K562 (cell line): ENCODE results near the gene HDAC7. TPM values are rescaled to one million over a fixed set of nuclear protein-coding genes. Genes with fewer than 3 reads are reported as not detected.

Source experiments
- ATF2 ChIP-seq: sonication (generic); formaldehyde crosslinking; IDR thresholded peaks from 2 replicates; pipeline ENCODE4 v1.8.1; 2022; ENCODE audit warnings: missing genetic modification reagents
- CREB1 ChIP-seq, 2 experiments: sonication (generic) in 1 of 2; formaldehyde crosslinking in 1 of 2; IDR thresholded peaks; 2 replicates each; pipeline versions ENCODE4 v1.6.1 to v1.8.0; 2012 to 2022; ENCODE audit warnings: inconsistent platforms in 1 of 2, mild to moderate bottlenecking in 1 of 2, missing genetic modification reagents in 1 of 2, moderate library complexity in 1 of 2
- CREM ChIP-seq: IDR thresholded peaks from 2 replicates; pipeline ENCODE4 v1.6.1; 2014; ENCODE audit warnings: antibody characterized with exemption, low read depth
- E4F1 ChIP-seq: fragments of 250-450 bp; sonication (Bioruptor Pico); IDR thresholded peaks from 2 replicates; pipeline ENCODE4 v1.5.0; 2021; ENCODE audit warnings: mild to moderate bottlenecking, borderline replicate concordance
- EHMT2 ChIP-seq: fragments of 450-650 bp; IDR thresholded peaks from 2 replicates; pipeline ENCODE4 v1.6.1; 2018; ENCODE audit warnings: antibody characterized with exemption
- GATAD2A ChIP-seq: fragments of 450-650 bp; IDR thresholded peaks from 2 replicates; pipeline ENCODE4 v1.6.1; 2017
- IRF9 ChIP-seq: fragments of 450-650 bp; IDR thresholded peaks from 2 replicates; pipeline ENCODE4 v1.6.1; 2016; ENCODE audit warnings: missing biosample characterization, missing genetic modification characterization
- JUN ChIP-seq, 2 experiments: sonication (generic) in 1 of 2; formaldehyde crosslinking in 1 of 2; IDR thresholded peaks; 2 replicates each; pipeline versions ENCODE4 v1.6.1 to v1.8.0; 2012 to 2022; ENCODE audit warnings: borderline replicate concordance in 2 of 2, mild to moderate bottlenecking in 2 of 2, improper control_type of control experiment in 1 of 2, low read depth in 1 of 2, low read length in 1 of 2, missing genetic modification reagents in 1 of 2
- KAT7 ChIP-seq: sonication (generic); formaldehyde crosslinking; IDR thresholded peaks from 2 replicates; pipeline ENCODE4 v1.8.0; 2022; ENCODE audit warnings: missing genetic modification reagents, mild to moderate bottlenecking, borderline replicate concordance
- MEIS2 ChIP-seq: fragments of 450-650 bp; IDR thresholded peaks from 2 replicates; pipeline ENCODE4 v1.6.1; 2014; ENCODE audit warnings: mild to moderate bottlenecking; ENCODE audit not compliant: partially characterized antibody
- NFE2 ChIP-seq: IDR thresholded peaks from 2 replicates; pipeline ENCODE4 v1.6.1; 2014; ENCODE audit warnings: antibody characterized with exemption, low read depth
- NR2C1 ChIP-seq, 2 experiments: fragments of 450-650 bp; IDR thresholded peaks; 2 replicates each; pipeline ENCODE4 v1.6.1; 2017; ENCODE audit warnings: mild to moderate bottlenecking in 2 of 2, antibody characterized with exemption in 1 of 2, inconsistent platforms in 1 of 2, missing compliant biosample characterization in 1 of 2, missing genetic modification characterization in 1 of 2
- PCBP1 ChIP-seq: fragments of 200-400 bp; formaldehyde crosslinking; IDR thresholded peaks from 2 replicates; pipeline ENCODE4 v1.6.1; 2018; ENCODE audit warnings: mild to moderate bottlenecking, low read depth, low read length; ENCODE audit not compliant: poor library complexity, severe bottlenecking
- PHB ChIP-seq: fragments of 250-450 bp; sonication (Bioruptor Pico); IDR thresholded peaks from 2 replicates; pipeline ENCODE4 v1.5.0; 2021
- RCOR1 ChIP-seq, 2 experiments: IDR thresholded peaks; 2 replicates each; pipeline ENCODE4 v1.6.1; 2012; ENCODE audit warnings: low read depth in 2 of 2, low read length in 2 of 2, borderline replicate concordance in 1 of 2, improper control_type of control experiment in 1 of 2
- SMAD4 ChIP-seq: fragments of 250-450 bp; sonication (Bioruptor Pico); conservative IDR thresholded peaks from 2 replicates; pipeline ENCODE4 v1.8.0; 2021; ENCODE audit warnings: inconsistent platforms, mild to moderate bottlenecking, moderate library complexity
- SREBF2 ChIP-seq: sonication (generic); formaldehyde crosslinking; IDR thresholded peaks from 2 replicates; pipeline ENCODE4 v1.4.0; 2020; ENCODE audit warnings: mild to moderate bottlenecking, missing genetic modification reagents
- STAT5B ChIP-seq: fragments of 250-450 bp; sonication (Bioruptor Pico); IDR thresholded peaks from 2 replicates; pipeline ENCODE4 v1.8.0; 2021; ENCODE audit warnings: mild to moderate bottlenecking, inconsistent platforms
- ZBED1 ChIP-seq: IDR thresholded peaks from 2 replicates; pipeline ENCODE4 v1.6.1; 2014
- ZNF445 ChIP-seq: fragments of 250-450 bp; sonication (Bioruptor Pico); IDR thresholded peaks from 2 replicates; pipeline ENCODE4 v1.4.0; 2020; ENCODE audit warnings: low read depth, mild to moderate bottlenecking, moderate library complexity
- polyA plus RNA-seq, 8 experiments: library from polyadenylated mRNA; depleted of rRNA in 4 of 8; stranded (reverse) in 5 of 8; unstranded in 3 of 8; fragments of >200 nt; fragmentation: Nextera tagmentation in 2 of 8; fragmentation: Illumina TruSeq in 1 of 8; extraction: Ambion mirVana in 2 of 8; extraction: Trizol in 1 of 8; gene quantifications; 2 replicates each; pipeline versions ENCODE4 v1.2.1 to v1.2.3, GENCODE V29; 2011 to 2014; ENCODE audit warnings: inconsistent platforms in 1 of 8, missing spikeins in 1 of 8
- total RNA-seq, 7 experiments: library from RNA; depleted of rRNA in 6 of 7; stranded (reverse); fragments of >200 nt in 6 of 7; fragmentation: Illumina TruSeq in 2 of 7; extraction: Trizol in 2 of 7; gene quantifications; 2 replicates each; pipeline versions ENCODE4 v1.2.1 to v1.2.3, GENCODE V29; 2011 to 2021; ENCODE audit warnings: low replicate concordance in 1 of 7
- TF ChIP-seq, protein P1 (sequence below): fragments of 250-450 bp; sonication (Bioruptor Pico); IDR thresholded peaks from 2 replicates; pipeline ENCODE4 v1.8.0; 2022; ENCODE audit warnings: moderate library complexity, mild to moderate bottlenecking, inconsistent platforms
- TF ChIP-seq, protein P2 (sequence below), 2 experiments: fragments of 450-650 bp in 1 of 2; sonication (generic) in 1 of 2; formaldehyde crosslinking in 1 of 2; IDR thresholded peaks in 1 of 2; conservative IDR thresholded peaks in 1 of 2; 2 replicates each; pipeline versions ENCODE4 v1.6.1 to v1.8.1; 2016 to 2023; ENCODE audit warnings: mild to moderate bottlenecking in 2 of 2, moderate library complexity in 2 of 2, inconsistent platforms in 1 of 2, missing genetic modification reagents in 1 of 2

Gene HDAC7
- total and polyA plus RNA-seq, 9 of the 15 experiments (the other 6 are each of a cell fraction or from before 2014, with no cell fraction given), result 2.5 to 129 (median 31.1) TPM

GRCh38 chr12:47867495-47867941 lies 47.8 kb upstream of the HDAC7 start (continued):
- TF ChIP-seq NR2C1 (IDR thresholded peaks at IDR 0.05), result no peak
- peak; percentile 53; the same call in 1 of the 2 replicates for TF ChIP-seq NR2C1 (tag; IDR thresholded peaks at IDR 0.05)
- TF ChIP-seq SMAD4, result peak; percentile 55; the same call in 1 of the 2 replicates
- TF ChIP-seq STAT5B, result no peak
- TF ChIP-seq EHMT2, result peak; percentile 37; the same call in 1 of the 2 replicates
- no peak for TF ChIP-seq PCBP1
- no peak; the same call in 1 of the 2 replicates for TF ChIP-seq NFE2
- peak; percentile 90 for TF ChIP-seq JUN (IDR thresholded peaks at IDR 0.05; ENCODE audit: borderline replicate concordance, low read depth, low read length)
- no peak for TF ChIP-seq JUN (CRISPR knock-in tag; IDR thresholded peaks at IDR 0.05; ENCODE audit: borderline replicate concordance)
- TF ChIP-seq ZBED1, result no peak
- no peak for TF ChIP-seq SREBF2
- TF ChIP-seq RCOR1 (IDR thresholded peaks at IDR 0.05; ENCODE audit: borderline replicate concordance in 1 of 2, low read depth in 2 of 2, low read length in 2 of 2), result peak in 1 of 2 experiments; percentile 27; a peak in 1 of 4 replicates
- no peak for TF ChIP-seq IRF9 (tag)
- no peak for TF ChIP-seq KAT7 (CRISPR knock-in tag)
- no peak for TF ChIP-seq PHB (CRISPR knock-in tag)
- TF ChIP-seq, protein P1, sequence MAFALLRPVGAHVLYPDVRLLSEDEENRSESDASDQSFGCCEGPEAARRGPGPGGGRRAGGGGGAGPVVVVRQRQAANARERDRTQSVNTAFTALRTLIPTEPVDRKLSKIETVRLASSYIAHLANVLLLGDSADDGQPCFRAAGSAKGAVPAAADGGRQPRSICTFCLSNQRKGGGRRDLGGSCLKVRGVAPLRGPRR (CRISPR knock-in tag), result no peak
- TF ChIP-seq MEIS2, result peak; percentile 41
- TF ChIP-seq, protein P2, sequence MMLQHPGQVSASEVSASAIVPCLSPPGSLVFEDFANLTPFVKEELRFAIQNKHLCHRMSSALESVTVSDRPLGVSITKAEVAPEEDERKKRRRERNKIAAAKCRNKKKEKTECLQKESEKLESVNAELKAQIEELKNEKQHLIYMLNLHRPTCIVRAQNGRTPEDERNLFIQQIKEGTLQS (IDR thresholded peaks at IDR 0.05), result peak; percentile 97
- TF ChIP-seq, protein P2 (CRISPR knock-in tag; conservative IDR thresholded peaks at IDR 0.05), result no peak
- no peak for TF ChIP-seq ZNF445 (CRISPR knock-in tag)
- peak; percentile 70; the same call in 1 of the 2 replicates for TF ChIP-seq ATF2 (CRISPR knock-in tag)
- peak; percentile 51 for TF ChIP-seq CREB1 (IDR thresholded peaks at IDR 0.05)
- peak; percentile 48; the same call in 1 of the 2 replicates for TF ChIP-seq CREB1 (CRISPR knock-in tag; IDR thresholded peaks at IDR 0.05)
- TF ChIP-seq GATAD2A, result 0 out of 2 replicates have a peak, but pooled peaks have one; percentile 23
- TF ChIP-seq CREM, result peak; percentile 87
- TF ChIP-seq E4F1 (CRISPR knock-in tag), result no peak
